ENCODE data around the gene C19orf53.
A peak's percentile ranks its signal among the peaks of the same experiment; 100 is the strongest.

DNA sequence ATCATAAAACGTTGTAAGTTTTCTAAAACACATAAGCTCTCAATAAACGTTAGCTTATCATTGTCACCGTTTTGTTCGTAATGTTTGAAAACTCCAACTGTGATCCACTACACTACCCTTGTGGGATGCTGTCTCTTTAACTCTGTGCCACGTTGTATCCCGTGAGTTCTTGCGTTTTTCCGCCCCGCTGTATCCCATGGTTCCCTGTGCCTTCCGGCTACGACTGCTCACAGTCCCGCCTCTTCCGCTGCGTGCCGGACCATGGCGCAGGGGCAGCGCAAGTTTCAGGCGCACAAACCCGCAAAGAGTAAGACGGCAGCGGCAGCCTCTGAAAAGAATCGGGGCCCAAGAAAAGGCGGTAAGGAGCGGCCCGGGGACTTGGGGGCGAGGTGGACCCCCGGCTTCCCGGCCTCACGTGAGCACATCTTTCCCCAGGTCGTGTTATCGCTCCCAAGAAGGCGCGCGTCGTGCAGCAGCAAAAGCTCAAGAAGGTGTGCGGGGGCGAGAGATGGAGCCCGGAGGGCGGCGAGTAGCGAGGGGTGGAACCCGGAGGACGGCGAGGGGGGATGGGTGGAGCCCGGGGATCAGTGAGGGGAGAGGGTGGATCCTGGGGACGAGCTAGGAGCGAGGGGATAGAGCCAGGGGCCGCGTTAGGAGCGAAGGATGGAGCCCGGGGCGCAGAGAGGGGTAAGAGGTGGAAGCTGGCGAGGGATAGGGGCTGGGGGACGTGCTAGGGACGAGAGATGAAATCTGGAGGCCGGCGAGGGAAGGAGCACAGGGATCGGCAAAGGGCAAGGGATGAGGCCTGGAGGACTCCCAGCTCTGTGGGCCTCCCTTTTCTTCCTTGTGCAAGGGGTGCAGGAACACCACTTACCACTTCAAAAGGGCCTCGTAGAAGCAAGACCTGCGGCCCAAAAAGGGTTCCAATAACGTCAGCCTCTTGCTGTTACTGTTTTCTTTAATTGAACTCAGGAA, at the start of gene C19orf53:
- TF ChIP-seq CTCF (conservative IDR thresholded peaks at IDR 0.05): no peak
- TF ChIP-seq ZFX (IDR thresholded peaks at IDR 0.05): peak; percentile 31; the same call in 1 of the 2 replicates

Data from C4-2B (cell line).